RCC 7860 (cell line): Measurements from ENCODE around the gene CENPF.
"Not testable (repeated sequence)": the region's sequence is repeated elsewhere in the genome, so short reads cannot be mapped to it uniquely, and the experiment has no call there.

ENCODE experiments used
- DNase-seq: peaks from one replicate; pipeline ENCODE4 v3.0.0-alpha.2; 2015; ENCODE audit warnings: low spot score
- FAIRE-seq: peaks from 2 replicates; lab custom pipeline; 2012; peaks lifted over from hg19 to GRCh38; lab: Jason Lieb, UNC

CENPF gene

GRCh38 chr1:214583824-214584554 is 19.0 kb upstream of the CENPF start:
- FAIRE-seq (no peak), DNase-seq (no peak)

GRCh38 chr1:214584805-214585766 is 17.9 kb upstream of the CENPF start:
- peak; percentile 92 for FAIRE-seq
- peak; percentile 81 for DNase-seq

GRCh38 chr1:214586621-214587020 is 16.4 kb upstream of the CENPF start:
- FAIRE-seq = no peak
- no peak for DNase-seq

DNA sequence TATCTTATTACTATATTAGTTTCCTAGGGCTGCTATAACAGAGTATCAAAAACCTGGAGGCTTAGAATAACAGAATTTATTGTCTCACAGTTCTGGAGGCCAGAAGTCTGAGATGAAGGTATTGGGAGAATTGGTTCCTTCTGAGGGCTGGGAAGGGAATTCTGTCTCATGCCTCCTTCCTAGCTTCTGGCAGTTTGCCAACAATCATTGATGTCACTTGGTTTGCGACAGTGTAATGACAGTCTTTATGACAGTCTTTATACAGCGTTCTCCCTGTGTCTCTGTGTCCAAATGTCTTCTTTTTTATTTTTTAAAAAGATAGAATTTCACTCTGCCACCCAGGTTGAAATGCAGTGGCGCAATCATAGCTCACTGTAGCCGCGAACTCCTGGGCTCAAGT is 15.8 kb upstream of the CENPF start:
- DNase-seq (no peak), FAIRE-seq (no peak)

DNA sequence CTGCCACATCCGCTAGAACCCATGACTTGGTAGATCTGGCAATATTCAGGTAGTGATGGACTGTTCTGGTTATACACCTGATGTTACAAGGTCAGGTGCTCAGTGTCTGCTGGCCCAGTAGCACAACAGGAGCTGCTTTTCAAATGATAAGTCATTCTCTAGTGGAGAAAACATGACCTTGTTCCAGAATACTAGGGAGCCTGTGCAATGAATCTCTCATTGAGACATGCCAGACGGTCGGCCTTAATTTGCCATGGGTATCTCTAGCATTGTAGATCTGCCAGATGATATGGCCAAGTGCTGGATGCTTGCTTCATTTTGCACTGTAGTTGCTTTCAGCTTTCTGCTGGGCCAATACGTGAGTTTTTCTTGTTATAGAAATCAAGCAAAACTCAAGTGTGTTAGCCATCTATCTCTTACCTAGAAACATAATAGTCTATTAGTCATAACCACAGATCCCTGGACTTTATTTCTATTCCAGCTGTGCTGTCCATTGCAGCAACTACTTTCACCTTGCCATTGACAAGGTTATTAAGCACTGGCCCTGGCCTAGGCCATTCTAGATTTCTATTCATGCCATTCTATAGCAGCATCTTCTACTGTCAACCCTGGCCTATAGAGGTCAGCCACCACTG is 13.9 kb upstream of the CENPF start:
- no peak for DNase-seq
- FAIRE-seq = no peak

DNA sequence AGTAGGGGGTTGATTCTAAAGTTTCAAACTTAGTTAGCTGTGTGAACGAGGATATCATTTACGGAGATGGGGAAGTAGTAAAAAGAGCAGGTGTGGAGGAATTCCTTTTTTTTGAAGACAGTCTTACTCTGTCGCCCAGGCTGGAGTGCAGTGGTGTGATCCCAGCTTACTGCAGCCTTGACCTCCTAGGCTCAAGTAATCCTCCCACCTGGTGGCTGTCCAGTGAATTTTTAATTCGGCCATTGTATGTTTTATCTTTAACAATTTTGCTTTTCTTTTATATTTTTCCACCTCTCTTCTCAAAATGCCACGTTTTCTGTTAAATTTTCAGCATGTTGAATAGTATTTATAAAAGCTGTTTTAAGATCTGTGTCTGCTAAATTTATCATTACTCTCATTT is 12.3 kb upstream of the CENPF start:
- FAIRE-seq = no peak
- DNase-seq = no peak

- FAIRE-seq = not testable (repeated sequence)
Observed at GRCh38 chr1:214591918-214592317, 11.1 kb upstream of the CENPF start.

DNA sequence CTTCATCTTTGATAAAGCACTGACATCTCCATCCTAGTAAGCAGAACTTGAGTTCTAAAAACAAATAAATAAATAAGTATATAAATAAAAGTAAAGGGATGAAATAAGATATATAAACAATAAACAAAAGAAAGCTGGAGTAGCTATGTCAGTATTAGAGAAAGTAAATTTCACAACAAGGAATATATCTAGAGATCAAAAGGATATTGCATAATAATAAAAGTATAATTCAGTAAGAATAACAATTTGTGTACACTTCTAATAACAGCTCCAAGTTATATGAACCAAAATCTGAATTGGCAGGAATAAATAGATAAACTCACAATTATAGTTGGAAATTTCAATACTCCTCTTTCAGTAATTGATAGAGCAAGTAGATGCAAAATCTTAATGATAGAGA is 9.8 kb upstream of the CENPF start:
- DNase-seq (no peak), FAIRE-seq (peak; percentile 50)

More at GRCh38 chr1:214591918-214592317, 11.1 kb upstream of the CENPF start:
- DNase-seq = not testable (repeated sequence)

- FAIRE-seq (no peak), DNase-seq (no peak)
Observed at GRCh38 chr1:214603819-214604252, 841 bp downstream of the CENPF start.

- peak; percentile 33 for DNase-seq
- no peak for FAIRE-seq
Observed at GRCh38 chr1:214604523-214604922, 1.5 kb downstream of the CENPF start.

- not testable (repeated sequence) for FAIRE-seq, DNase-seq
Observed at GRCh38 chr1:214605484-214605883, 2.5 kb downstream of the CENPF start.

DNA sequence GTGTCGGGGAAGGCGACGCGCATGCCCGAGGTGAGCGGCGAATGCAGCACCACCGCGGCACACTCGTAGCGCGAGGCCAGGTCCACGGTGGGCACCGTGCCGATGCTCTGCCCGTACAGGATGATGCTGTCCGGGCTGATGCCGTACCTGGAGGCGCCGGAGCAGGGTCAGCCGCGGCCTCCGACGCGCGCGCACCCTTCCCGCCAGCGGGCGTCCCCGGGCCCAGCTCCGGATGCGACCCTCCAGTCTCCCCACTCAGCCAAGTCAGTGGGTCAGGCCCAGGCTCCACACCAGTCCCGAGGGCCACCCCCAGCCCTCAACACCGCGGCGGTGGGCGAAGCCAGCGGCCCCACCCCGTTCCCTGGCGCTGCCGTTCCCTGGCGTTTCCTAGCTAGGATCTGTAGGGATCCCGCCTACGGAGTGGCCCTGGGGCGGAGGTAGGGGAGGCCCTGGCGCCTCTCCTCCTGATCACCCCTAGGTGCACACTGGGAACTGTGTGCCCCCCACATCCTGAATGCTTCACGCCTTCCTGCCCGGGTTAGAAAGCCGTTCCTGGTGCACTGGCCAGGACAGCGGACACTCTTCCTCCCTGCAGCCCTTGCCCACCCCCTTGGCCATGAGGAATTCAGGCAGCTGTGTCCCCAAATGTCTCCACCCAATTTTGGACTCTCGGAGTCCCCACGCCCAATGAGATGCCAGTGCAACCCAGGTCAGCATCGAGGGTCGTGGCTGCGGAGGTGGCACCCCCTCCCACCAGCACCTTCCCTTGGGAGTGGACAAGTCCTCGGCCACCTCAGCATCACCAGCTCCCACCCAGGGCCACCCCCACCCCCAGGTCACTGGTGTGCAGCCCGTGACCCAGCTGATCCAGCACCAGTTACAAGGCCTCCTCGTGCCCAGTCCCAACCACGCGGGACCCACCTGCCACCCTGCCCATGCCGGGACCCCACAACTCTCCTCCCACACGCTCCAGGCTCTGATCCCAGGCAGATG is 3.2 kb downstream of the CENPF start:
- DNase-seq, FAIRE-seq: not testable (repeated sequence)

- DNase-seq, FAIRE-seq: not testable (repeated sequence)
Observed at GRCh38 chr1:214607492-214608215, 4.7 kb downstream of the CENPF start.

DNA sequence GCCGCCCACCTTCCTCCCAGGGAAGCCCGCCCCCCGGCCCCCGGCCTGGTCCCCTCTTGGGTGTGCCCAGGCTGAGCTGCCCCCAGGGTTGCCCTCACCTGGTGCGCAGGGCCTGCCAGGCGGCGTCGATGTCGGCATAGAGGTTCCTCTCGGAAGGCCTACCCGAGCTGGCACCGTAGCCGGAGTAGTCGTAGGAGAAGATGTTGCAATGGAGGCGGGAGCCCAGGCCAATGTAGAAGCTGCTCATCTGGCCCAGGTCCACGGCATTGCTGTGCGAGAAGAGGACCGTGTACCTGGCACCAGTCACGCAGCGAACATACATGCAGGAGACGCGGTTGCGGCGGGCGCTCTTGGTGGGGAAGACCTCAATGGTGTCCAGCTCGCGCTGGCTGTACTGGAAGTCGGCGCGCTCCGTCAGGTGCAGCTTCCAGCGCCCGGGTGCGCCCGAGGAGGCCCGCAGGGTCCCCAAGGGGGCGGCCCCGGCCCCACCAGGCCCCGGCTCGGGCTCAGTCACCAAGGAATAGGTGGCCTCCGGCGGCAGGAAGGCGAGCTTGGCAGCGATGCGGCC is 5.3 kb downstream of the CENPF start:
- not testable (repeated sequence) for DNase-seq, FAIRE-seq

DNA sequence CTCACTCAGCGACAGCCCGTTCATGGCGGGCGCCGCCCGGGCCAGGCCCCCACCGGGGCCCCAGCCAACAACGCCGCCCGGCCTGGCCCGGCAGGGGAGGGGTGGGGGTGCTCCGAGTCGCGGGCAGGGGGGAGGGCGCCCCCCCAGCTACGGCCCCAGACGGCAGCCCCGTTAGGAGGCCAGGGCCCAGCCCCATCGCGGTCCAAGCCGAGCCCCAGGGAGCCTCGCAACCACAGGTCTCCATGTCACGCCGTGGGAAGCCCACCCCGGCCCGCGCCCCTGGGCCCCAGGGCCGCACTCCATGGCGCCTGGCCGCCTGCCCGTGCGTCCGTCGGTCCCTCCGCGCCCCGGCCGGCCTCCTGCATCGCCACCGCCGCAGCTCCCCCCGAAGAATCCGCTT is 5.8 kb downstream of the CENPF start:
- not testable (repeated sequence) for FAIRE-seq, DNase-seq

DNA sequence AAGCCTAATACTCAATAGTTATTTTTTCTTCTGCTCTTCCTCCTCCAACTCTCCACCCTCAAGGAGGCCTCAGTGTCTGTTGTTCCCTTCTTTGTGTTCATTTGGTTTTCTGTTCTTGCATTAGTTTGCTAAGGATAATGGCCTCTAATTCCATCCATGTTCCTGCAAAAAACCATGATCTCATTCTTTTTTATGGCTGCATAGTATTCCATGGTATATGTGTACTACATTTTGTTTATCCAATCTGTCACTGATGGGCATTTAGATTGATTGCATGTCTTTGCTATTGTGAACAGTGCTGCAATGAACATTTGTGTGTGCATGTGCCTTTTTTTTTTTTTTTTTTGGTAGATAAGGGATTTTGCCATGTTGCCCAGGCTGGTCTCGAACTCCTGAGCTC is 6.7 kb downstream of the CENPF start:
- FAIRE-seq = no peak
- no peak for DNase-seq

DNA sequence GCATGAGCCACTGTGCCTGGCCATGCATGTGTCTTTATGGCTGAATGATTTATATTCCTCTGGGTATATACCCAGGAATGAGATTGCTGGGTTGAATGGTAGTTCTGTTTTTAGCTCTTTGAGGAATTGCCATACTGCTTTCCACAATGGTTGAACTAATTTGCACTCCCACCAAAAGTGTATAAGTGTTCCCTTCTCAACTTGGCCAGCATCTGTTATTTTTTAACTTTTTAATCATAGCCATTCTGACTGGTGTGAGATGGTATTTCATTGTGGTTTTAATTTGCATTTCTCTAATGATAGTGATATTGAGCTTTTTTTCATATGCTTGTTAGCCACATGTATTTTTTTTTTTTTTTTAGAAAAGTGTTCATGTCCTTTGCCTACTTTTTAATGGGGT is 7.1 kb downstream of the CENPF start:
- DNase-seq = not testable (repeated sequence)
- FAIRE-seq = peak; percentile 66

- no peak for FAIRE-seq
- DNase-seq = no peak
Observed at GRCh38 chr1:214615109-214615508, 12.1 kb downstream of the CENPF start.

DNA sequence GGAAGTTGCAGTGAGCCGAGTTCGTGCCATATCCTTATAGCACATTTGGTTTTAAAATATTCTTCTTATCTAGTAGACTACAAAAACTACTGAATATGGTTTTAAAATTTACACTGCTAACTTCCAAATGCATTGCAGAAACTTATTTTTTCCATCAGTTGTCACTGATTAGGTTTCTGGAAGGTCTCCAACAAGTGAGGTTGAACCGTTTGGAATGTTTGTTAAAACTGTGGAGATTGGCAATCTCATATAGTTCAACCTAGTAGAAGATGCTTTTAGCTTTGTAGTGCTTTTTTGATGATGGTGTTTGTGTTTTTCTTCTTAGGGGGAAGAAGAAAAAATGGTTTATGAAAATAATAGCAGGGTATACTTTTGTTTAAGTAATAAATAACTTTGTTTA is 12.9 kb downstream of the CENPF start:
- DNase-seq (no peak), FAIRE-seq (no peak)
